Inferior parietal cortex (tissue), 1 donor: ENCODE measurements around the gene HSD17B14.
"Not testable (repeated sequence)": the region's sequence is repeated elsewhere in the genome, so short reads cannot be mapped to it uniquely, and the experiment has no call there.

ENCODE experiments used
- DNase-seq: peaks from one replicate; pipeline ENCODE4 v3.0.0-alpha.2; 2016; ENCODE audit errors: extremely low spot score

HSD17B14 gene

GRCh38 chr19:48836089-48837017 is at the start of gene HSD17B14:
Gene HSD17B14, minus strand, starts transcription at chr19:48836491. Its CDS starts 80 bp downstream, at chr19:48836411.
- no peak for DNase-seq

- no peak for DNase-seq
Observed at GRCh38 chr19:48883726-48884125, 47.4 kb upstream of the HSD17B14 start.

- DNase-seq, result no peak
Observed at GRCh38 chr19:48881741-48882657, 45.7 kb upstream of the HSD17B14 start.

- not testable (repeated sequence) for DNase-seq
Observed at GRCh38 chr19:48879696-48880095, 43.4 kb upstream of the HSD17B14 start.

- DNase-seq, result no peak
Observed at GRCh38 chr19:48879025-48879637, 42.8 kb upstream of the HSD17B14 start.

- DNase-seq, result peak; percentile 69
Observed at GRCh38 chr19:48878196-48879024, 42.1 kb upstream of the HSD17B14 start.

- no peak for DNase-seq
Observed at GRCh38 chr19:48877855-48878195, 41.5 kb upstream of the HSD17B14 start.

GRCh38 chr19:48876043-48876981 is 40.0 kb upstream of the HSD17B14 start:
- DNase-seq, result not testable (repeated sequence)

- DNase-seq, result no peak
Observed at GRCh38 chr19:48874303-48875135, 38.2 kb upstream of the HSD17B14 start.

- DNase-seq, result peak; percentile 56
Observed at GRCh38 chr19:48873476-48874302, 37.4 kb upstream of the HSD17B14 start.

GRCh38 chr19:48872884-48873475 is 36.7 kb upstream of the HSD17B14 start:
- peak; percentile 72 for DNase-seq

- DNase-seq, result peak; percentile 99
Observed at GRCh38 chr19:48872182-48872883, 36.0 kb upstream of the HSD17B14 start, which contains the start of gene PPP1R15A. Gene PPP1R15A, plus strand, starts transcription at chr19:48872421. Its CDS starts 813 bp downstream, at chr19:48873234.

- DNase-seq, result not testable (repeated sequence)
Observed at GRCh38 chr19:48871471-48872181, 35.3 kb upstream of the HSD17B14 start.

GRCh38 chr19:48870048-48870447 is 33.8 kb upstream of the HSD17B14 start:
- no peak for DNase-seq

- DNase-seq, result no peak
Observed at GRCh38 chr19:48868114-48868886, 32.0 kb upstream of the HSD17B14 start, which contains the start of gene PLEKHA4. Gene PLEKHA4, minus strand, starts transcription at chr19:48868617. Its CDS starts 997 bp downstream, at chr19:48867620.
